IPS-18c (cell line): ENCODE results near the gene ING5.

Source experiments
- H3K4me3 ChIP-seq: 2 replicates; pipeline ENCODE4 v1.7.0; 2013; ENCODE audit warnings: low read depth, mild to moderate bottlenecking, low read length, moderate library complexity; ENCODE audit not compliant: insufficient read depth
- H3K9me3 ChIP-seq: one replicate; pipeline ENCODE4 v1.6.1; 2013; ENCODE audit warnings: mild to moderate bottlenecking, low read length, moderate library complexity; ENCODE audit not compliant: control insufficient read depth, insufficient read depth

The ING5 gene

DNA sequence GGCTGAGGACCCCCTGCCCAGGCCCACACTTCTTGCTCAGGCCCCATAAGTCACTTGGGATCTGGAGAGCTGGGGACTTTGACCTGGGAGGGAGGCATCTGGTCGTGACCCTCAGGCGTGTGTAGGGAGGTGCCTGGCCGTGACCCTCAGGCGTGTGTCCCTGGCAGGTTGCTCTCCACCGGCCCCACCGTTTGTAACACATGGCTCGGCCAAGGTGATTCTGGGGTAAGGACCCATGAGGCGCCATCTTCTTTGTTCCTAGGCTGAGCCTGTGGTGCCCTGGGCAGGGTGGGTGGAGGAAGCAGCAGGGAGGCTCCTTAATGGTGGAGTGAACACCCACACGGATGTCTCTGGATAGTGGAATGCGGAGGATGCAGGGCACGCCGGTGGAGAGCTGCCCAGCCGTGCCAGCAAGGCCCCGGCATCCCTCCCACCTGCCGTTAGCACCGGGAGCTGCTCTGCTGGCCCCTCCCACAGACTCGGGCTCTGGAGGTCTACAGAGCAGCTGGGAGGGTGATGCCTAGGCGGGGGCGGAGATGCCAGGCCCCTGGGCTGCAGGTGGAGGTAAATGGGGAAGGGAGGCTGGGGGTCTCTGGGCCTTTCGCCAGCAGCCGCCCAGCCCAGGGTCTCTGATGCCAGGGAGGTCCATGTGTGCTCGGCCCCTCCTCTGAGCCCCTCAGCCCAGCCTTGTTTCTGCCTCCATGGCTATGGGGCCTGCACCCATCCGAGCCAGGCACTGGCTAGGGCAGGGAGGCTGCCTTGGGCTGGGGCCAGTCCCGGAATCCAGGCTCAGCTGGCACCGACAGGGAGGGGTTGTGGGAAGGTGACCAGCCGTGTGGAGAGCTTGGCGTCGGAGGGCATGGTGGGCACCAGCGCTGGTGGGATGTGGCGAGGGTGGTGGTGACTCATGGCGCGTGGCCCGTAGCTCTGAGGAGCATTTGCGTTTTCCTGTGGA is 73.7 kb downstream of the ING5 start:
- Histone ChIP-seq H3K4me3 (no peak overlapping the region), H3K9me3 (peaks cover 2% of the 10 kb centered on the region)

DNA sequence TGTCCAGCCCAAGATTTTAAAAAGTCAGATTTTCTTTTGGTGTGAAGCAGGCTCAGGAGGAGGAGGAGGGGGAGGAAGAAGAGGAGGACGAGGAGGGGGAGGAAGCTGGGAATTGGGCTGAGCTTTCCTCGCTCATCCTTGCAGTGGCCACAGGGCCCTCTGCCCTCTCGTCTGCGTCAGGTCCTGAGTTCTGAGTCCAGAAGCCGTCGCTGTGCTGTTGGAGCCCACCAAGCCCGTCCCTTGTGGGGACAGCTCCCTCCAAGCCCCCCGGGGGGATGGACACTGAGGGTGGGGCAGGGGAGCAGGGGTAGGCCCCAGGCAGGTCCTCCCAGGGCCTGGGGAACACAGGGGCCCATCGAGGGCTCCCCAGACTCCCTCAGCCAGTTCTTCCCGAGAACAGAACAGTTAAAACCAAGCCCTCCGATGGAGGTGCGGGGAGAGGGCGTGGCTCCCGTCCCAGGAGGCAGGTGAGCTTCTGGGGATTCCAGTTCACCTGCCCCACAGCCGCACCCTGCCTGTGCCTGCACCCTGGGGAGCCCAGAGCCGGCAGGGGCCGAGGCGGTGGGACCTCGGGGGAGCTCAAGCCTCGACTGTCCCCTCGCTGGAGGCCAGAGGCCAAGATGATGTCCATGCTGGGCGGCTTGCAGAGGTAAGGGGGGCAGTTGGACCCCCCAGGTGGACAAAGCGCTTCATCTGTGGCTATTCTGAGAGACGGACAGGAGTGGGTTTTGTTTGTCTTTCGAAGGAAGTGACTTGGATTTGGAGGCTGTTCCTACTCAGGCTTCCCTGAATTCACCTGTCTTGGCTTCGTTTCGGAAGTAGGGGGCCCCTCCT is 74.7 kb downstream of the ING5 start, which contains the start of gene GAL3ST2:
Gene GAL3ST2 (plus strand): TSS at position 487 of the 834 bp plus-strand sequence. CDS start 134 bp downstream, at position 621.
- no peak within 1 kb of the TSS for H3K4me3 ChIP-seq

DNA sequence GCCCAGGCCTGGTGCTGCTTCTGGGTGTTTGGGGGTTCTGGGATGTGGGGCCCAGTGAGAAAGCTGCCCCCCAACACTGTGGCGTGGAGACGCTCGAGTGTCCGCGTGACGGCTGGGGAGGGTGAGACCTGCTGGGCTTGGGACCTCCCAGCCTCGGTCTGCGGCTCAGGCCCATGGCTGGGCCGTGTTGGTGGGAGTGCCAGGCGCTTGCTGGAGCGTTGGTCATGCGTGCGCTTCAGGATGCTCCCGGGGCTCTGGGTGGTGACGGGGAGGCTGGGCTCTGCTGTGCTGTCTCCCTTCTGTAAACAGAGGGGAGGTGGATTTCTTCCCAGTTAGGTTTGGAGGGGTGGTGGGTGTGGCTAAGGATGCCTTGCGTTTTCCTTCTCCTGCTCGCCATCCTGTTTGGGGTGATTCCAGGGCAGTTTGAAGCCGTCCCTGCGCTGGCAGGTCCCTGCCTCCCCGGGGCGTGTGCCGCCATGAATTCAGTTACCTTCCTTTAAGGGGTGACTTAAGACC is 75.4 kb downstream of the ING5 start:
- Histone ChIP-seq H3K9me3 (peaks cover 2% of the 10 kb centered on the region), H3K4me3 (no peak overlapping the region)

More for the DNA sequence above, 74.7 kb downstream of the ING5 start, which contains the start of gene GAL3ST2:
- H3K9me3 ChIP-seq, result peaks cover 2% of the 10 kb centered on the region

DNA sequence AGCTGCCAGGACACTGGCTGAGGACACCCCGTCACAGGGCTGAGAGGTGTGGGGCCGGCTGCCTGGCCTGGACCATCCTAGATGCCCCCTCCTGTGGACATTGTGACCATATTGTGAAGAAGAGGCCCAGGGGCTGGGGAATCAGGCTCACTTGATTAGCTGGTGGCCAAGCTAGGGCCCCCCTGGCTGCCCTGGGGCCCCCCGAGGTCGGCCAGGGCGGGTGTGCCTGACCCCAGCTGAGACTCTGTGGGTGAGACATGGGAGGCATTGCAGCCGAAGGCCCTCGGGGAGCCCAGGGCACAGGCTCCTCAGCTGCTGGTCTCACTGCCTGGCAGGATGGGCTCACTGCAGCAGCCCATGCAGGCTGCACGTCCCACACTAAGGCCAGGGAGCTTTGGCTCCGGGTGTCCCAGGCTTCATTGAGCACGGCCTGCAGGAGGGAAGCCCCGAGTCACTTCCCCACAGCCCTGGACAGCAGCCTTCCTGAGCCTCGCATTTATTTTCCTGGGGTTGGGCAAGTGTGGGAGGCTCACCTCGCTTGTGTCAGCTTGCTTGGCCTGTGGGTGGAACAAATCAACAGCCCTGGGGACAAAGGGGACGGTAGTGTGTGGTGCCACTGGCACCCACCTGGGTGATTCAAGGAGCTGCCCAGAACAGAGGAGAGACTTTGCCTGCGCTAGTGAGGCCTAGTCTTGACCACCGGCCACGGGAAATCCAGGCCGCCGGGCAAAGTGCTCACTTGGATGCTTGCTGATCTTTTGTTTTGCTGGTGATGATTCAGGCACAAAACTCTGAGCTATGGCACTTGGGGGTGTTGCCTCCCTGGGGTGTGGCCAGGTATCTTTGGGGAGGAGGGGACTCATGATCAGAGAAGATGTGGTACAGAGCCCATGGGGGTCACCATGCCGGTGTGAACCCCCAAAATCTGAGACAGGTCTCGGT is 76.1 kb downstream of the ING5 start:
- H3K9me3 ChIP-seq, result peaks cover 2% of the 10 kb centered on the region
- no peak overlapping the region; the same call in 1 of the 2 replicates for H3K4me3 ChIP-seq
